Calu3 (cell line): ENCODE results near the gene GALNT6. TPM values are rescaled to one million over a fixed set of nuclear protein-coding genes. Genes with fewer than 3 reads are reported as not detected.

Experiments
- BruUV-seq: library from RNA; stranded (reverse); fragments of 400-500 nt; replicated peaks from 2 replicates; lab custom pipeline; 2021; lab: Mats Ljungman, UMichigan
- CTCF ChIA-PET: fragments of 300-600 bp; sonication (Branson Sonifier 250); formaldehyde crosslinking; loops from one replicate; lab custom pipeline; 2022; ENCODE audit warnings: antibody characterized with exemption; lab: Charles Lee
- DNase-seq: peaks from one replicate; pipeline ENCODE4 v3.0.0; 2022
- H3K27ac Mint-ChIP-seq: one replicate; pipeline ENCODE4 v1.8.0; 2022; ENCODE audit warnings: mixed read lengths; ENCODE audit not compliant: unreplicated experiment
- H3K27me3 Mint-ChIP-seq: one replicate; pipeline ENCODE4 v1.8.0; 2022; ENCODE audit warnings: mixed read lengths; ENCODE audit not compliant: unreplicated experiment
- H3K36me3 Mint-ChIP-seq: one replicate; pipeline ENCODE4 v1.8.0; 2022; ENCODE audit warnings: mild to moderate bottlenecking, moderate library complexity, mixed read lengths; ENCODE audit not compliant: insufficient read depth, unreplicated experiment
- H3K4me1 Mint-ChIP-seq: one replicate; pipeline ENCODE4 v1.8.0; 2022; ENCODE audit warnings: mild to moderate bottlenecking, low read depth, mixed read lengths; ENCODE audit not compliant: unreplicated experiment
- H3K4me3 Mint-ChIP-seq: one replicate; pipeline ENCODE4 v1.8.0; 2022; ENCODE audit warnings: mild to moderate bottlenecking, low read depth, moderate library complexity, mixed read lengths; ENCODE audit not compliant: unreplicated experiment
- H3K9me3 Mint-ChIP-seq: one replicate; pipeline ENCODE4 v1.8.0; 2022; ENCODE audit warnings: low read depth, mixed read lengths; ENCODE audit not compliant: unreplicated experiment
- intact Hi-C: fragments of 100-400 bp; cut with micrococcal nuclease; formaldehyde crosslinking; loops from one replicate; pipeline ENCODE4 v1.10.0; 2022; ENCODE audit not compliant: unreplicated experiment
- total RNA-seq: library from RNA; stranded (reverse); gene quantifications from 2 replicates; pipeline ENCODE4 v1.2.3, GENCODE V29; 2022
- TF ChIP-seq, protein P1 (sequence below): fragments of 200-600 bp; IDR thresholded peaks from one replicate; pipeline ENCODE4 v1.8.0; 2022; ENCODE audit warnings: antibody characterized with exemption; ENCODE audit not compliant: unreplicated experiment

GALNT6 gene
- total RNA-seq, 1 experiment from 2014 or later, result 45.3 TPM

DNA sequence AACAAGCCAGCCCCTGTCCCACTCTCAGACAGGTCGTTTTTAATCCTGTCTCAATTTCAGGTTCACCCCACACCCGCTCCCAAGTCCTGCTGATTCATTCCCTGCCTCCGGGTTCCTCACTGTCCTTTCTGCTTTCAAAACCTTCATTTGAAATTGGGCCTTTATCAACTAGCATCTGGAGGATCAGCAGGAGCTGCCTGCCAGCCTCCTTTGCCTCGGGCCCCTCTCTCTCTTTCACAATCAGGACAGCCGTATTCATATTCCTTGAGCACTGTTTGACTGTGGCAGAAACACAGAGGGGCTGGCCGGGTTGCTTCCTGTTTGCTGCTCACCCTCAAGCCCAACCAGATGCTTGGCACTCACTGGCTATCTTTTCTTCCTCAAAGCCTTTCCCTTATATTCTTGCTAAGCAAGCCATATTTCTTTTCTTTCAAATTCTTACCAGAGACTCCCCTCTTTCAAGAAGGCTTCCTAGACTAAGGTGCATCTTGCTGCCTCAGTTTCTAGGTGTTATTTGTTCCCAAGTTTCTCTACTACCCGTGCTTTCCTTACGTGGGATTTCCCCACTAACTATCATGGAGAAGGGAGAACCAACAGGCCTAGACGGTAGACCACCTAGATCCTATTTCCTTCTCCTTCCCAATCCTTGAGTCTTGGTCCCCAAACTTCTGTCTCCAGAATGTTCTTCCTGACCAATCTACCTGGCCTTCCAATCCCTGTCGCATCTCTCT lies 3.0 kb downstream of the GALNT6 start:
- peak overlapping the region; percentile 11 for H3K4me3 Mint-ChIP-seq
- intact Hi-C loops, result no loop called here
- DNase-seq, result peak; percentile 14
- H3K36me3 Mint-ChIP-seq, result peaks cover 31% of the 10 kb centered on the region
- no peaks in the 10 kb centered on the region for H3K27me3 Mint-ChIP-seq
- TF ChIP-seq, protein P1, sequence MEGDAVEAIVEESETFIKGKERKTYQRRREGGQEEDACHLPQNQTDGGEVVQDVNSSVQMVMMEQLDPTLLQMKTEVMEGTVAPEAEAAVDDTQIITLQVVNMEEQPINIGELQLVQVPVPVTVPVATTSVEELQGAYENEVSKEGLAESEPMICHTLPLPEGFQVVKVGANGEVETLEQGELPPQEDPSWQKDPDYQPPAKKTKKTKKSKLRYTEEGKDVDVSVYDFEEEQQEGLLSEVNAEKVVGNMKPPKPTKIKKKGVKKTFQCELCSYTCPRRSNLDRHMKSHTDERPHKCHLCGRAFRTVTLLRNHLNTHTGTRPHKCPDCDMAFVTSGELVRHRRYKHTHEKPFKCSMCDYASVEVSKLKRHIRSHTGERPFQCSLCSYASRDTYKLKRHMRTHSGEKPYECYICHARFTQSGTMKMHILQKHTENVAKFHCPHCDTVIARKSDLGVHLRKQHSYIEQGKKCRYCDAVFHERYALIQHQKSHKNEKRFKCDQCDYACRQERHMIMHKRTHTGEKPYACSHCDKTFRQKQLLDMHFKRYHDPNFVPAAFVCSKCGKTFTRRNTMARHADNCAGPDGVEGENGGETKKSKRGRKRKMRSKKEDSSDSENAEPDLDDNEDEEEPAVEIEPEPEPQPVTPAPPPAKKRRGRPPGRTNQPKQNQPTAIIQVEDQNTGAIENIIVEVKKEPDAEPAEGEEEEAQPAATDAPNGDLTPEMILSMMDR, result no peak
- no peaks in the 10 kb centered on the region for H3K9me3 Mint-ChIP-seq
- peaks cover 48% of the 10 kb centered on the region for H3K4me1 Mint-ChIP-seq
- no peak overlapping the region for H3K27ac Mint-ChIP-seq
- BruUV-seq, result no TSS peak
- CTCF ChIA-PET, result no interaction called here

DNA sequence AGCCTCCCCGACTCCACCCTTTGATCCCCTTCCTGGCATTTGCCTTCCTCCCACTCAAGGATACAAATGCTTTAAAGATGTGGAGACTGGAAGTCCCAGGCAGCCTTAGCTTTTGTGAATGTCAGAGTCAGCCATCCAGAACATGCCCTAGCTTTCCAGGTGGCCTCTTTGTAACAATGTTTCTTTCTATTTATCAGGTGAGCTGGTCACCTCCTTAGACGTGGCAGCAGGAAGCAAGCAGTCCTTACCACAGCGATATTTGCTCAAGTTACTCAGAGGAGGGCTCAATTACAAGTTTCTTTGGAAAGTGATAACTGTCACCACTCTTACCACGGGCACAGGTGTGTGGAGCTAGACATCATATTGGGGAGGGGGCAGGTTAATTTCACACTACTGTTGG lies 4.9 kb downstream of the GALNT6 start:
- Mint-ChIP-seq H3K27me3 (no peaks in the 10 kb centered on the region), H3K4me3 (no peak overlapping the region), H3K4me1 (peaks cover 40% of the 10 kb centered on the region), H3K36me3 (peaks cover 12% of the 10 kb centered on the region), H3K27ac (no peak overlapping the region), H3K9me3 (no peaks in the 10 kb centered on the region)
- CTCF ChIA-PET, result interaction anchor here (1.3 kb wide), 2 partner anchors 15 to 36 kb away, joined by 3 to 4 read pairs; no protein-coding TSS in a partner anchor
- intact Hi-C loops, result no loop called here
- no TSS peak for BruUV-seq
- no peak for DNase-seq
- TF ChIP-seq, protein P1, result no peak

DNA sequence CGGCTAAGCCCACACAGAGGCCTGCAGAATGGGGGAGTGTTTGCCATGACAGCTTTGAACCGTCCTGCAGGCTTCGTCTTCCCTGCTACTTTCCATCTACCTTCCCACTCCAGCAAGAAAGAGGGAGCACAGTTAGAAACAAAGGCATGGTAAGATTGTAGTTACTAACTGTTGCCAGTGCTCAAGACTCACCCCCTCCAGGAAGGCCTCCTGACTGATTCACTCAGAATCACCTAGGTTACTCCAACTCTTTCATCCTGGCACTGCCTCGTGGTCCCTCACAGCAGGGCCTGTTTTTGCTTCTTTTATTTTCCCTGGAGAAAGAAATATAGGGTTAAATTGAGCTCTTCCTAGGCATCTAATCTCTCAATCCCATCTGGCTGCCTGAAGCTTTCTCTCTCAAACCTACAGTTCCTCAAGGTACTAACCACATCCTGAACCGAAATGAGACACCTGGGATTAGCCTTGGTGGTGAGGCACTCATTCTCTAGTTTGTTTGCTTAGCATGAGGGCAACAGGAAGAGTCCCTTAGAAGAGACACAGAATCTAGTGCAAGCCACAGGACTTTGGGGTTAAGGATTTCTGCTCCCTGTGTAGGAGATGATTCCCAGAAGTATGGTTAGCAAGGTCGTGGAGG lies 7.8 kb downstream of the GALNT6 start:
- Mint-ChIP-seq H3K27me3 (no peaks in the 10 kb centered on the region), H3K27ac (no peak overlapping the region), H3K4me1 (peaks cover 31% of the 10 kb centered on the region), H3K4me3 (no peak overlapping the region), H3K9me3 (no peaks in the 10 kb centered on the region), H3K36me3 (peaks cover 3% of the 10 kb centered on the region)
- DNase-seq, result no peak
- CTCF ChIA-PET, result no interaction called here
- intact Hi-C loops, result no loop called here
- TF ChIP-seq, protein P1, result no peak
- BruUV-seq, result no TSS peak

DNA sequence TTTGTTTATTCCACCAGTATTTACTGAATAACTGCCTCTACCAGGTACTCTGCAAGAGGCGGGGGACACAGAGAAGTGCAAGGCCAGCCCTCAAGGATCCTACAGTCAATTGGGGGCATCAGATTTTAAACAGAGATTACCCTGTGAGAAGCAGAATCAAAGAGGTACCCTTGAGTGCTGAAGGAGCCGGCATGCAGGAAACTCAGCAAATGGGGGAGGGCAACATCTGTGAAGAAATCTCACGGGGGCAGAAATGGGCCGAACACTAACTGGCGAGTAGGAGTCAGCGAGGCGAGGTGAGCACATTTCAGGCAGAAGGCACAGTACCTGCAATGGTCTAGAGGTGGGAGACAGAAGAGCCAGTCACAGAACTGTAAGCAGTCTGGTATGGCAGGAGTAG lies 9.0 kb downstream of the GALNT6 start:
- Mint-ChIP-seq H3K36me3 (peaks cover 11% of the 10 kb centered on the region), H3K27ac (no peak overlapping the region), H3K4me3 (no peak overlapping the region), H3K4me1 (peaks cover 19% of the 10 kb centered on the region), H3K9me3 (no peaks in the 10 kb centered on the region), H3K27me3 (no peaks in the 10 kb centered on the region)
- TF ChIP-seq, protein P1, result no peak
- no peak for DNase-seq
- intact Hi-C loops, result no loop called here
- BruUV-seq, result no TSS peak
- CTCF ChIA-PET, result no interaction called here
